ENCODE data around the gene MRM1. TPM values are rescaled to one million over a fixed set of nuclear protein-coding genes. Genes with fewer than 3 reads are reported as not detected.

Gene MRM1
- total RNA-seq, 1 donor from 2014 or later, result 3.6 TPM

GRCh38 chr17:36657763-36658490, 56.5 kb downstream of the MRM1 start:
- no peak for DNase-seq (ENCODE audit: extremely low spot score, unreplicated experiment)
- H3K4me1 Mint-ChIP-seq (ENCODE audit: unreplicated experiment), result peaks cover 2% of the 10 kb centered on the region
- H3K27ac Mint-ChIP-seq (ENCODE audit: unreplicated experiment), result no peak overlapping the region
- H3K9me3 Mint-ChIP-seq (ENCODE audit: unreplicated experiment), result no peaks in the 10 kb centered on the region
- TF ChIP-seq CTCF (IDR thresholded peaks at IDR 0.05), result peak; percentile 48
- peaks cover 42% of the 10 kb centered on the region for H3K27me3 Mint-ChIP-seq (ENCODE audit: unreplicated experiment)
- peak overlapping the region; percentile 70 for H3K4me3 Mint-ChIP-seq (ENCODE audit: unreplicated experiment)
- no peaks in the 10 kb centered on the region for H3K36me3 Mint-ChIP-seq (ENCODE audit: unreplicated experiment)

Other genes starting within 250 kb of the MRM1 start
- gene TBC1D3H, start 213.1 kb upstream of the MRM1 start, total RNA-seq, result not detected in 2 replicates
- 35.2 and 35.5 TPM in 2 replicates for gene ZNHIT3, start 114.9 kb upstream of the MRM1 start, total RNA-seq
- 65.8 and 65.9 TPM in 2 replicates for gene MYO19, start 66.7 kb upstream of the MRM1 start, total RNA-seq
- 9.7 and 10.0 TPM in 2 replicates for gene PIGW, start 66.6 kb upstream of the MRM1 start, total RNA-seq
- 67.7 and 76.1 TPM in 2 replicates for gene GGNBP2, start 56.7 kb upstream of the MRM1 start, total RNA-seq
- gene DHRS11, start 9.7 kb upstream of the MRM1 start, total RNA-seq, result 7.1 TPM in 2 replicates